DLD1 (cell line): Measurements from ENCODE around the gene MED27.

Source experiments
- in situ Hi-C: cut with HindIII; loops from 2 replicates; pipeline ENCODE4 v1.10.0; 2017; ENCODE audit warnings: low sequenced_read_pairs

MED27 gene

DNA sequence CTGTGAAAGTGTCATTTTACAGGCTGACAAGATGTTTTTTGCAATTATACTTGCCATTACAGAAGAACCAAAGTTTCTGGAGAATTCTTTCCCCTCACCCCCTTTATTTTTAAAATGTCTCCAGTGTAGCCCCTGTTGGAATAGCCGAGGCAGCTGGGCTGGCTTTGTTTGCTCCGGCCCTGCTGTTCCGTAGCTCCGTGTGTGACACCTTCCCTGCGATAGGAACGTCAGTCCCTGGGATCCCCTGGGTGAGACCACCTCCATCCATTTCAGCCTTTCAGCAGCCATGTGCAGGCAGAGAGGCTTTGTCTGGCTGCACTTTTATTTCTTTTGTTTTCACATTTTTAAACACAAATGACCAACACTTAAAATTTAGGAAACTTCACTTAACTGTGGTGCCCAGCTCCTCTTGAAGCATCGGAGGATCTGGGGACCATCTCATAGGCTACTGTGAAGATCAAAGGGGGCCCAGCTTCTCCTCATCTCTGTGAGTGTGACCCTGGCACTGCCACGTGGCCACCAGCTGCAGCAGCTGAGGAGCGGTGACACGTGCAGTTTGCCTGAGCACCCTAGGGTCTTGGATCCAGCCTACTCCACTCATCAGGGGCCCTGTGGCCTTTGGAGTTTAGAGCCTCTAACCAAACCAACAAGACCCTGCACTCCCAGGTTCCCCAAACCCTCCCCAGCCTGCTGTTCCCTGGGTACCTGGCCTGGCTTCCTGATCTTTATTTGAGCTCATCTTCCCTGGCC lies 214.0 kb downstream of the MED27 start:
- in situ Hi-C loops: no loop called here

DNA sequence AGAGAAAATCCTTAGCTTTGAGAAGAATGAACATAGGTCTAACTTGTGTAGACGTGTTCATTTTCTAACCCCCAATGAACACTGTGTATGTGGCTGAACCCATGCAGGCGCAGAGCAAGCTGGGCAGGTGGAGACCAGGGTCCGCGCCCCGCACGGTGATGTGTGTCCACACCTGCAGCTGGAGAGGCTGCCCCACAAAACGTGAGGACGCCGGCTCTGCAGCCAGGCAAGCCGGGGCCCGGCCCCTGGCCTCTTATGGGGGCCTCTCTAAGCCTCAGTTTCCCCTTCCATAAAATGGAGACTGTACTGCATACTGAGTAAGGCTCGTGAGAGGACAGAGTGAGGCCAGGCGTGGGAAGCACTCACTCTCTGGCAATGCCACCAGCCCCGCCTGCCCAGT lies 215.1 kb downstream of the MED27 start:
- in situ Hi-C loops: no loop called here

DNA sequence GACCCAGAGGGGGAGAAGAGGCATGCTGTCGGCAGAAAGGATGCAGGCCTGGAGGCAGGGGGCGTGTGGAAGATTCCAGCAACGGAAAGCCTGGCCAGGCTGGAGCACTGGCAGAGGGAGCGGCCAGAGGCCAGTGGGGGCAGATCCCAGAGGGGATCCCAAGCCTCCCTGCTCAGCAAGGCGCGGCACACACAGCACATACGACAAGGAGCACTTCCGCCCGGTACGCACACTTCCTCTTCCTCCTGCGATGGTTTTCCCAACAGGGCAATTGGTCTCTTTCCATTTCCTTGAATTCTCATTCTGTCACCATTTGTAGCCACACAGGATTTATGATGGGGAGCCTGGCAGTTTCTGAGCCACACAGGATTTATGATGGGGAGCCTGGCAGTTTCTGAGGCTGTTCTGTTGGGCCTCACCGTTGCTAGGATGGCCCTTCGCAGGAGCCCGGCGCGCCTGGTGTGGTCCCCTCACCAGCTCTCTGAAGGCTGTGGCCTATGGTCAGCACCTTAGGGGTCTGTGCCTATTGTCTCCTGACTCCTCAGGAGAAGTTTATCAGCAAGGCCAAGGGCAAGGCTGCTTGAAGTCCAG lies 216.3 kb downstream of the MED27 start:
- in situ Hi-C loops: no loop called here

DNA sequence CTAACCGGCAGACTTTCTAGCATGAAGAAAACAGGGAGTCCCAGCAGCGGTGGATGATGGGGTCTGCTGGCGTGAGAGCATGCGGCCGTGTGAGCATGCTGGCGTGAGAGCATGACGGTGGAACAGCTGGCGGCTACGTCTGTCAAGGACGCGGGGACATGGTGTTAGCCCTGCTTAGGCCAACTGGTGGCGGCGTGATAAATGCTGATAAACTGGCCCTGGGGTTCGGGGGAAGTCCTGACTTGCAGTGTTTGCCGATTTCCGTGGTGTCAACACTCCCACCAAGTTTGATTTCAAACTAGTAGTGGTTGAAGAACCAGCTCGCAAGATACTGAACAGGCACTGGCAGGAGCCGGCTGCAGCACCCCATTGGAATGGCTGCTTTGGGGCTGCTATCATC lies 217.4 kb downstream of the MED27 start:
- in situ Hi-C loops: no loop called here

DNA sequence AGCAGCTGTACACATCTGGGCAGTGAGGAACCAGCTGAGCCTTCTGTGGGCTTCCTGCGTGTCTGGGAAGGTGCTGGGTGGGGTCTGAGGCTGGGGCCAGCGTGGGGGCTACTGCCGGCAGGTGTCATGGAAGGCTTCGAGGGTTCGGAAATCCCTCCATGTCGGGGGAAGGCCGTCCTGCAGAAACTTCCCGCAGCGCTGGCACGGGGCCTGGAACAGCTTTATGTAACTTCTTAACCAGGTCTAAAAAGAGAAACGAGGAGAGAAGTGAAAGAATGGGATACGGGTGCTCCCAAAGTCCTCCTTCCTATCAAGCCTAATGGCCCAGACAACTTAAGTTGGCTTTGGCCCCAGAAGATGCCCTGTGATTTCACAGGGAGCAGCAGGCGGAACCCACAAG lies 219.2 kb downstream of the MED27 start:
- in situ Hi-C loops: no loop called here

DNA sequence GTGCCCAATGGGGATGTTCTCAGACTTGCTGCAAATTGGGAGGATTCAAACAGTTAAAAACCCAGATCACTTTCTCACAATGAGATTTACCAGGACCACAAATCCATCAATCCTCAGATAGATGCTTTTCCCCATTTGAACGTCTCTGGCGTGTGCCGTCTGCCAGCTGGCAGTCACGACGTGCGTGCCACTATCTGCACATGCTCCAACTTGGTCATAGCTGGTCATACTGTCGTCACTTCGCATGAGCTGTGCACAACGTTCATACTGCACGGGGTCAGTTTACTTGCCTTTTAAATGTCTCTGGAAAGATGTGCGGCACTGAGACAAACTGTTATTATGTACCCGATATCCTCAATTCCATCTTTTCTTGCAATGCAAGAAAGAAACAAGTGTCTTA lies 221.5 kb downstream of the MED27 start:
- in situ Hi-C loops: no loop called here

DNA sequence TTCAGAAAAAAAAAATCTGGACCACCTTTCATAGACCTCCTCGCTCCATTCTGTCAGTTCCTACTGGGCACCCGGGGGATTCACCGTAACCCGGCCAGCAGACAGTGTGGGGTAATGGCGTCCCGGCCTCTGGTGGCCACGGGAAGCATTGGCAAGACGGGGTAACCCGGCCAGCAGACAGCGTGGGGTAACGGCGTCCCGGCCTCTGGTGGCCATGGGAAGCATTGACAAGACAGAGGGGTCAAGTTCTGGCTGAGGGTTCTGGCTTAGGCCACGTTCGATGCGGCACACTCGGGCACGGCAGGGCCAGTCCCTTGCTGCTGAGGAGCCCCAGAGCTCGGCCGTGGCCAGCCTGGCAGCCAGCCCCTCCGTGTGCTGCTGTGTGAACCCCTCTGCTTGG lies 223.6 kb downstream of the MED27 start:
- in situ Hi-C loops: no loop called here

DNA sequence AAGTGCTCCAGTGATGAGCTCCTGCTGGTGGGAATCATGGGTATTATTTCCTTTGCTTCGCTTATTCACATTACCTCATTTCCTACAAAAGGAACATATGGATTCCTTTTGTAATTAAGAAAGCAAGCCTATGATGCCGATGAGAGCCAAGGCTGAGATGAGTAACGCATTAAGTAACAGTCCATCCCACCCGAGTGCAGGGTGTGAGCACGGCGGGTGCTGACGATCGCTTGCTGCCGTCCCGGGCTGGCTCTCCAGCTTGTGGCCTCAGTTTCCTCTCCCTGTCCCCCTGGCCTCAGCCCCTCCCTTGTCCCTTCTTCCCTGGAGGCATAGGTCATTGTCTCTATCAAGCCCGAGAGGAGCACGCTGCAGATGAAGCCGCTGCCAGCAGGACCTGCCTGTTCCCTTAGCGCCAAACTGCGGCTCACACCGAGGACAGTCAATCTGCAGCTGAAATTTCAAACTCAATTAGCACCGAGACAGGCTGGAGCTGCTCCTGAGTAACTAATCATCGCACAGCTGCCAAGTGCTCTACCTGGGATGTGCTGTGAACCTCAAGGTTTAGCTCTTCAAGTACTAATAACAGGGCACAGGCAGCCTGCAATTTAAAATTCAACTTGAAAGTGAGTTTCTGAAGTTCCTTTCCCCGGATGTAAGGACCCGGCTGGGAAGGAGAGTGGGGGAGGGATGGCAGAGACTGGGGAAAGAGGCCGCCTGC lies 224.6 kb downstream of the MED27 start:
- in situ Hi-C loops: no loop called here

GRCh38 chr9:131854334-131854733 lies 225.3 kb downstream of the MED27 start:
- in situ Hi-C loops: no loop called here

GRCh38 chr9:131853434-131853833 lies 226.2 kb downstream of the MED27 start:
- in situ Hi-C loops: no loop called here

GRCh38 chr9:131851414-131851813 lies 228.3 kb downstream of the MED27 start:
- in situ Hi-C loops: no loop called here

GRCh38 chr9:131849391-131849790 lies 230.3 kb downstream of the MED27 start:
- in situ Hi-C loops: no loop called here

GRCh38 chr9:131848570-131849160 lies 231.0 kb downstream of the MED27 start:
- in situ Hi-C loops: no loop called here

DNA sequence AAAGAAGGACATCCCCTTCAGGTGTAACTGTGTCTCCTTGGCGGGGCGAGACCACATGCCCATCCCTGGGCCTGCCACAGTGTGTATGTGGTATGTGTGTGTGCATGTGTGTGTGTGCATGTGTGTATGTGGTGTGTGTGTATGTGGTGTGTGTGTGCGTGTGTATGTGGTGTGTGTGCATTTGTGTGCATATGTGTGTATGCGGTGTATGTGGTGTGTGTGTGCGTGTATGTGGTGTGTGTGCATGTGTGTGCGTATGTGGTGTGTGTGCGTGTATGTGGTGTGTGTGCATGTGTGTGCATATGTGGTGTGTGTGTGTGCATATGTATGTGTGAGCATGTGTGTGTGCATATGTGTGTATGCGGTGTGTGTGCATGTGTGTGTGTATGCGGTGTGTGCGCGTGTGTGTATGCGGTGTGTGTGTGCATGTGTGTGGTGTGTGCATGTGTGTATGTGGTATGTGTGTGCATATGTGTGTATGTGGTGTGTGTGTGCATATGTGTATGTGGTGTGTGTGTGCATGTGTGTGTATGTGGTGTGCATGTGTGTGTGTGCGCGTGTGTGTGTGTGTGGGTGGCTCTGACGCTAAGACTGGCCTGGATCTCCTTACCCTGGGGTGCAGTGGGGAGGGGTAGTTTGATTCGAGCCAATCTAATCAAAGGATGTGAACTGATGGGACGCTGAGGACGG lies 231.9 kb downstream of the MED27 start:
- in situ Hi-C loops: no loop called here

DNA sequence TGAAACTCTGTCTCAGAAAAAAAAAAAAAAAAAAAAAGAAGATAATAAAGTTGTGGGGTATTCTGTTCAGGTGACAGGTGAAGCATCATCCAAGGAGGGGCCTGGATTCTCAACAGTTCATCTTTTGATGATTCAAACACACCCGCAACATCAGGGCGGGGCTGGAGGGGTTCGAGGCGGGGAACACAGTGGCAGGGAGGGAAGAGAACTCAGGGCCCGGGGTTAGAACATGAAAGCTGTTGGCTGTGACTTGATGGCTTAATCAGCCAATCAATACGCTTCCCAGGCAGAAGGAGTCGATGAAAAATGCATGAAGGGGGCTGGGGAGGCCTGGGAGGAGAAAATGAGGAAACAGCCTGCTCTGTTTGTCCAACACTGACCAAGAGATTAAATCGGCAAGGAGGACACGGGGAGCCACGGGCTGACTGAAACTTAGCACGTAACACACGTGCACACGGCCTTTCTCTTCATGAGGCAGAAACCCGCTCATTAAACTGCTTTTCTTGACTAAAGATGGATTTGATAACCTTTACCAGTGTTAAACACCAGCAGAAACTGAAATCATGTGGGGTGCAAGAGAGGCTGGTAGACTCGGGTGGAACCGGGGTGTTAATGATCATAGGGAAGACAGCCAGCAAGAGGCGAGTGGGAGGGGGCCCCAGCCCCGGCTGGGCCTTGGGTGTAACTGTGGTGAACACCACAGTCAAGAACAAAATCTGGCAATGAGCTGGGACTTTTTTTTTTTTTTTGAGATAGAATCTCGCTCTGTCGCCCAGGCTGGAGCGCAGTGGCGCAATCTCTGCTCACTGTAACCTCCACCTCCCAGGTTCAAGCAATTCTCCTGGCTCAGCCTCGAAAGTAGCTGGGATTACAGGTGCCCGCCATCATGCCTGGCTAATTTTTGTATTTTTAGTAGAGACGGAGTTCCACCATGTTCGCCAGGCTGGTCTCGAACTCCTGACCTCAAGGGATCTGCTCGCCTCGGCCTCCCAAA lies 234.1 kb downstream of the MED27 start:
- in situ Hi-C loops: no loop called here

- in situ Hi-C loops: no loop called here
Measured at GRCh38 chr9:131844745-131845118, 234.9 kb downstream of the MED27 start.

- in situ Hi-C loops: no loop called here
Measured at GRCh38 chr9:131843989-131844744, 235.5 kb downstream of the MED27 start.

DNA sequence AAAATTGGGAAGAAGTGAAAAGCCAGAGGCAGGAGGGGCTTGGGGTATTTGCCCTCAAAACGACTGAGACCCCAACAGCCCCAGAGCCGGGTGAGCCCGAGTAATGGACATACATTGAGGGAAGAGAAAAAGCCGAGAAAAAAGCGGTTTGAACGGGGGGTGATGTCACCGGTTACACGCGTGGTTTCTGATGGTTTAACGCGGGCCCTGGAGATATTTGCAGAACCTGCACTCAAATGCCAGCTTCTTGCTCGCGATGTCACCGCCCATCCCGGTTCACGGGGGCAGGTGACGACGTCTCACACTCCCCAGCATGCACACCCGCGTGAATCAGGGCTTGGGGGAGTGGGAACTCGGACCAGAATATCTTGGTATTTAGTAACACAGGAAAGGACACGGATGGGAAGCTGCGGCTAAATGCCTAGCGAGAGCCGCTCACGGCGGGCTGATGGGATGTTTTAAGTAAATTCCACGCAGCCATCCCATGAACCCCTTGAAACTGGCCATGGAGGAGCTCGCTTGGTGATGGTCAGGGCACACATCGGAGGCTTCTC lies 237.8 kb downstream of the MED27 start:
- in situ Hi-C loops: no loop called here
